ENCODE measurements around the gene B4GALT5. TPM values are rescaled to one million over a fixed set of nuclear protein-coding genes. Genes with fewer than 3 reads are reported as not detected.

B4GALT5 gene
- polyA plus RNA-seq, 1 experiment = 32.5 TPM

GRCh38 chr20:49747707-49748524 lies 34.2 kb upstream of the B4GALT5 start:
- TF ChIP-seq CTCF (IDR thresholded peaks at IDR 0.05; ENCODE audit: low read depth, low read length) = no peak
- CTCF ChIA-PET = no interaction called here
- no peak for DNase-seq (ENCODE audit: low read depth, low spot score)
- Histone ChIP-seq H3K27me3 (ENCODE audit: control insufficient read depth, insufficient read depth, low read length) (peaks cover 5% of the 10 kb centered on the region), H3K9me3 (ENCODE audit: control insufficient read depth, insufficient read depth, low read length) (no peaks in the 10 kb centered on the region), H3K27ac (ENCODE audit: low read depth, low read length) (peak overlapping the region; percentile 47), H3K4me3 (ENCODE audit: low read depth, low read length) (no peak overlapping the region)
- POLR2A ChIA-PET = interaction anchor here (0.6 kb wide), 1 partner anchor 773 kb away, joined by 4 read pairs; no protein-coding TSS in a partner anchor

GRCh38 chr20:49742948-49743347 lies 29.3 kb upstream of the B4GALT5 start:
- no peak for TF ChIP-seq CTCF (IDR thresholded peaks at IDR 0.05; ENCODE audit: low read depth, low read length)
- H3K4me3 ChIP-seq (ENCODE audit: low read depth, low read length) = no peak overlapping the region
- no peak overlapping the region for H3K27ac ChIP-seq (ENCODE audit: low read depth, low read length)
- no peak for DNase-seq (ENCODE audit: low read depth, low spot score)
- no peaks in the 10 kb centered on the region for H3K27me3 ChIP-seq (ENCODE audit: control insufficient read depth, insufficient read depth, low read length)
- no peaks in the 10 kb centered on the region for H3K9me3 ChIP-seq (ENCODE audit: control insufficient read depth, insufficient read depth, low read length)
- ChIA-PET CTCF (no interaction called here), POLR2A (no interaction called here)

- CTCF ChIA-PET = no interaction called here
- no peaks in the 10 kb centered on the region for H3K9me3 ChIP-seq (ENCODE audit: control insufficient read depth, insufficient read depth, low read length)
- DNase-seq (ENCODE audit: low read depth, low spot score) = no peak
- H3K27me3 ChIP-seq (ENCODE audit: control insufficient read depth, insufficient read depth, low read length) = no peaks in the 10 kb centered on the region
- H3K4me3 ChIP-seq (ENCODE audit: low read depth, low read length) = no peak overlapping the region
- no peak for TF ChIP-seq CTCF (IDR thresholded peaks at IDR 0.05; ENCODE audit: low read depth, low read length)
- no peak overlapping the region for H3K27ac ChIP-seq (ENCODE audit: low read depth, low read length)
- POLR2A ChIA-PET = no interaction called here
Observed at GRCh38 chr20:49741977-49742376, 28.3 kb upstream of the B4GALT5 start.

- Histone ChIP-seq H3K4me3 (ENCODE audit: low read depth, low read length) (no peak overlapping the region), H3K9me3 (ENCODE audit: control insufficient read depth, insufficient read depth, low read length) (no peaks in the 10 kb centered on the region), H3K27ac (ENCODE audit: low read depth, low read length) (no peak overlapping the region), H3K27me3 (ENCODE audit: control insufficient read depth, insufficient read depth, low read length) (no peaks in the 10 kb centered on the region)
- TF ChIP-seq CTCF (IDR thresholded peaks at IDR 0.05; ENCODE audit: low read depth, low read length) = no peak
- CTCF ChIA-PET = no interaction called here
- no peak for DNase-seq (ENCODE audit: low read depth, low spot score)
- POLR2A ChIA-PET = no interaction called here
Observed at GRCh38 chr20:49740807-49741206, 27.1 kb upstream of the B4GALT5 start.

GRCh38 chr20:49739042-49739441 lies 25.4 kb upstream of the B4GALT5 start:
- DNase-seq (ENCODE audit: low read depth, low spot score) = no peak
- Histone ChIP-seq H3K27me3 (ENCODE audit: control insufficient read depth, insufficient read depth, low read length) (no peaks in the 10 kb centered on the region), H3K4me3 (ENCODE audit: low read depth, low read length) (no peak overlapping the region), H3K27ac (ENCODE audit: low read depth, low read length) (no peak overlapping the region), H3K9me3 (ENCODE audit: control insufficient read depth, insufficient read depth, low read length) (no peaks in the 10 kb centered on the region)
- CTCF ChIA-PET = no interaction called here
- POLR2A ChIA-PET = no interaction called here
- TF ChIP-seq CTCF (IDR thresholded peaks at IDR 0.05; ENCODE audit: low read depth, low read length) = no peak
